Retina (tissue), 1 donor: ENCODE results near the gene ZFYVE21.
A peak's percentile ranks its signal among the peaks of the same experiment; 100 is the strongest.

ENCODE experiments used
- DNase-seq: peaks from one replicate; pipeline ENCODE4 v3.0.0-alpha.2; 2016

Gene ZFYVE21

DNA sequence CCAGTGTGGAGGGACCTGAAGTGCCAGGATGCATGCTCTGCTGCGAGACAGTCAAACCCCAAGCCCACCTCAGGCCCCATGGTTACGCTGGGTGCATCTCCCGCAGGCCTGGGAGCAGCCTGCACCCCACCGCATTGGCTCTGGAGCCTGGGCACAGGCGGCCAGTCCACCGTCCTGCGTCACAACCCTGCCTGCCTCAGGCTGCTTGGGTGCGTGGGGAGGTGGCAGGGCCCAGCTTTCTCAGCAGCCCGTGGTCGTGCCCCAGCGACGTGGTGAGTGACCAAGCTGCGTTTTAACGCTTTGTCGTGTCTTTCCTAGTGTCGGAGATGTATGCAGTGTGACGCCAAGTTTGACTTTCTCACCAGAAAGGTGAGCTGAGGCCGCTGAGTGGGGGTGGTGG is 10.9 kb downstream of the ZFYVE21 start:
- DNase-seq, result no peak

GRCh38 chr14:103727313-103727980 is 11.8 kb downstream of the ZFYVE21 start:
- DNase-seq, result peak; percentile 44

DNA sequence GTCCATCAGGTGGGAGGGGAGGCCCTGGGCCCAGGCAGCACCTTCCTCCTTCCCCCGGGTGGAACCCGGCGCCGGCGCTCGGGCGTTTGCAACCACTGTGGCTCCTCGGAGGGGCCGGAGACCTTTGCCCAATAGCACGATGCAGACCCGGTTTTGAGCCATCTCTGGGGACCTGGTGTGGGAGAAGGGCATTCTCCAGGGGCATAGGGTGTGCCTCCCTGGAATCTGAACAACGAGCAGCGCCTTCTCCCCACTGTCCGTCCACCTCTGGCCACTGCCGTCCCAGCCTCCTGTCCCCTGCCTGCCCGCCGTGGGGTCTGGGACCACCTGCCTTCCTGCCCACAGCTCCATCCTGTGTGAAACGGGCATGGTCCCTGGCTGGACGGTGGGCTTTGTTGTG is 12.5 kb downstream of the ZFYVE21 start:
- no peak for DNase-seq

DNA sequence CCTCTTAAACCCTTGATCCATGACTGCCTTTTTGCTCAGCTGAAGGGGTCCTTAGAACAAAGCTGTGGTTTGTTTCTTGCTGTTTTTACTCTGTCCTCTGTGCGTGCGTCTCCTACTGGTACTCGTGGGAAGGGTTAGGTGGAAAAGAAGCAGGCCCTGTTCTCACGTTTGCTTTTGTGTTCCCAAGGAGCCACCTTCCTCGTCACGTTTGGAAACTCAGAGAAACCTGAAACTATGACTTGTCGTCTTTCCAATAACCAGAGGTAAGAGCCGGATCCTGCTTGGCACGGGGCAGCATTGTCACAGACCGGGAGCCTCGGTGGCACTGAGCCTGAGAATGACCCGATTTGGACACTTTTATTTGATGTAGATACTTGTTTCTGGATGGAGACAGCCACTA is 13.1 kb downstream of the ZFYVE21 start:
- no peak for DNase-seq

- no peak for DNase-seq
Measured at GRCh38 chr14:103729496-103730448, 14.2 kb downstream of the ZFYVE21 start.

- DNase-seq, result no peak
Measured at GRCh38 chr14:103730490-103731035, 15.0 kb downstream of the ZFYVE21 start.

- DNase-seq, result no peak
Measured at GRCh38 chr14:103731481-103731880, 15.9 kb downstream of the ZFYVE21 start.

DNA sequence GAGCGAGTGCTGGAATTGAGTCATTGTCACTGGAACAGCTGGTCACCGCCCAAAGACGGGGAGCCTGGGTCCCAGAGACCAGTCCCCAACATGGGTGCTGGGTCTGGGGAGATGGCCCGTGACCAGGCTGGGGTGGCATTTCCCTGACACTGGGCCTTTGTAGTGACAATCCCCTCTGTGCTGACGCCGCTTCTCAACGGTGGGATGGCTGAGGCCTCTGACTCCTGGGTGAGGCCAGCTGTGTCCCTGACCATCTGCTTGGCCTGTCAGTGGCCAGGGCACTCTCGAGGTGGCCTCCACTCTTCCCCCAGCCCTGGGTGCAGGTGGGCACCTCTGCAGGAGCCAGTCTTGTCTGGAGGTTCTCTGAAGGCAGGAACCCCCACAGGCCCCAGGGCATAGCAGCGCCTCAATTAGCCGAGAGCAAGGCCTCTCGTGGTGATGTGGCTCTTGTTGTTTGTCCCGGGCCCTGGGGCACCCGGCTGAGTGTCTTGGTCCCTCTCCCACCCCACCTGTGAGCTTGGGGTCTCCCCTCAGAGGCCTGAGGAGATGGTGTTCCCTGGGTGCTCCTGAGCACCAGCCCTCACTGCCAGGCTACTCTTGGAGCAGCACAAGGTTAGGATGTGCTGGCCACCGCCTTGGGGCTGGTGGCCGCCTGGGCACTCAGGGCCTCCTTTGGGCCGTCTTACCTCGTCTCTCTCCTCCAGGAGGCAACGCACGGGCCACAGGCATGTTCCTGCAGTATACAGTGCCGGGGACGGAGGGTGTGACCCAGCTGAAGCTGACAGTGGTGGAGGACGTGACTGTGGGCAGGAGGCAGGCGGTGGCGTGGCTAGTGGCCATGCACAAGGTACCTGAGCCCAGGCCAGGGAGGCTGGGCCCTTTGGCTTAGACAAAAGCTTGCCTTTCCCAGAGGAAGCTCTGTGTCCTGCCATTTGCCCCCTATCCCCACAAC is 16.6 kb downstream of the ZFYVE21 start:
- no peak for DNase-seq

DNA sequence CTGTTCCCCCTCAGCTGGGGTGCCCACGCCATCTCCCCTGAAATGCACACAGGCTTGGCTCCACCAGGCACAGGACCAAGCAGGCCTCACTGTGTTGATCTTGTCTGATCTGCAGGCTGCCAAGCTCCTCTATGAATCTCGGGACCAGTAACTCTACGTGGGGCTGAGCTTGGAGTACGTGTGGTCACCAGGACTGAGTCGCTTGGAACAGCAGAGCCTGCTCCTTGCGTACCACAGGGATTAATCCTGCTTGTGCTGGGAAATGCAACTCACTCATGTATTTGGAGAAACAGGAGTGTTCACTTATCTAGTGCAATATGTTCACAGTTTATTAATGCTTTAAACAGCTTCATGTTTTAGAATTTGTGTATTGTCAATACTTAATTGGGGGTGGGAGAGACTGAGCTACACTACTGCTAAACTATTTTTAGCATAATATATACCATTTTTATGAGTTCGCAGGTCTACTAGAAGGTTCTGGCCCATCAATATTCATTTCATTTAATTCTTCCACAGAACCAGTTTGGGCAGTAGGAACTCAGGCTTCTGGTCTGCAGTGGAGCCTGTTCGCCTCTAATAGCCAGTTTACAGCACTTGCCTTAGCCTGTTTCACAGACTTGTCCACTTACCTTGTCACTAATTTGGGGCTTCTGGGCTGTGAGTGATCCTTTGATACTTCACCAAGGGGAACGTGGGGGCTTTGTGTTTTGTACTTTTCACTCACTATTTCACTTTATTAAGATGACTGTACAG is 17.4 kb downstream of the ZFYVE21 start:
- DNase-seq, result no peak

- no peak for DNase-seq
Measured at GRCh38 chr14:103733651-103734050, 18.0 kb downstream of the ZFYVE21 start.

GRCh38 chr14:103734081-103734888 is 18.7 kb downstream of the ZFYVE21 start:
- no peak for DNase-seq

GRCh38 chr14:103735022-103735421 is 19.4 kb downstream of the ZFYVE21 start:
- DNase-seq, result no peak

DNA sequence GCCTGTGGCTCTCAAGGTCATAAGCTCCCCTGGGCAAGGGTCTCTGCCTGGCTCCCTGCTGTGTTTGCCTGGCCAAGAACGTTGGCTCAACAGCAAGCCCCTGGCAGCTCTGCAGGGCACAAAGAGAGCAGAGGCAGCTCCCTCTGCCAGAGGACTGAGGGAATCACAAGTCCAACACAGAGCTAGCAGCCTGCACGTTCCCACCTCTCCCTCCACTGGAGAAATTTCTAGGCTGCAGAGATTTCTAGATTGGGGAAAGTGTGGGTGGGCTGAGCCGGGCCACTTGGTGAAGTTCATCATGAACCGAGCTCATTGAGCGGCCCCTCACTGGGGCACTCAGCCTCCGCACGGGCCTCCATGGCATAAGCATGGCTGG is 19.8 kb downstream of the ZFYVE21 start:
- no peak for DNase-seq

DNA sequence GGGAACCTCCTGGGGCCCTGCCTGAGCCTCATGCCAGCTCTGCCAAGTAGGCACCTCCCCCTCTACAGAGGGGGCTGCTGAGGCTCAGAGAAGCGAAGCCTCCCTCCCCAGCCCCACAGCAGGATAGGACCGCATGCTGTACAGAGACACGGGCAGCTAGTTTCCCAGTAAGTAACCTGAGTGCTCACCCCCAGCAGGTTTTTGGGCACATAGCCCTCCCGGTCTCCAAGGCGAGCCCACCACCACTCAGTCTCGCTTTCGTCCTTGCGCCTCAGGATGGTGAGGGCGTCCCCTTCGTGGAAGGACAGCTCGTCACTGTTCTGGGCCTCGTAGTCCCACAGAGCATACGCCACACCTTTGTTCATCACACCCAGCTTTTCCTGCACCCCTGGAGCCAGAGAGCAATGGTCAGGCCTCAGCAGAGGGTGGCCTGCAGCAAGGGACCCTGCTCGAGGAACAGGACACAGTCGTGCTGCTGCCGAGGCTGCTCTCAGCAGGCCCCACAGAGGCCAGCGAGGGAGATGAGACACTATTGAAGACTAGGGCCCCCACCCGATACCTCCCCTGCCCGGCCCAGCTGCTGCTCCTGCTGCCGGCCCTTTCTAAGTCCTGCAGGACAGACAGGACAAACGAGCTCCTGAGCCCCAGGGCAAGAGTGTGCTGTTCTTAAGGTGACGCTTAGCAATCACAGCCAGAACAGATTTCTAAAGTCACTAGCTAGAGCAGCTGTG is 20.4 kb downstream of the ZFYVE21 start:
- DNase-seq, result no peak

GRCh38 chr14:103736546-103737431 is 21.2 kb downstream of the ZFYVE21 start:
- no peak for DNase-seq

GRCh38 chr14:103737432-103738045 is 21.9 kb downstream of the ZFYVE21 start:
- no peak for DNase-seq

DNA sequence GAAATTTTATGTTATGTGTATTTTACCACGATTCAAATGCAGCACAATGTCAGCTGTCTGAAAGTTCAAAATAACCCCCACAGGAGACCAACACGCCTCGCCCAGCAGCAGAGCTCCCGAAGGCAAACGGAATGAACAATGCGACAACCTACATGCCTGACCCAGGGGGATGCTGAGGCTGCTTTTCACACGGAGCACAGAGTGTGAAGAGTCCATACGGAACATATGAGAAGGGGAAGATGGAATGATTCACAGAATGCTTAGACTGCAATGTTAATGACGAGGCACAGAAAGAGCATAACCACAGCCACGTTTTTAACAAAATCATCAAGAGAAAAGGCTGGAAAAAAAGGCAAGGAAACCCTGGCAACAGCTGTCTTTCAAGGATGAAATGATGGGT is 22.6 kb downstream of the ZFYVE21 start:
- DNase-seq, result no peak

DNA sequence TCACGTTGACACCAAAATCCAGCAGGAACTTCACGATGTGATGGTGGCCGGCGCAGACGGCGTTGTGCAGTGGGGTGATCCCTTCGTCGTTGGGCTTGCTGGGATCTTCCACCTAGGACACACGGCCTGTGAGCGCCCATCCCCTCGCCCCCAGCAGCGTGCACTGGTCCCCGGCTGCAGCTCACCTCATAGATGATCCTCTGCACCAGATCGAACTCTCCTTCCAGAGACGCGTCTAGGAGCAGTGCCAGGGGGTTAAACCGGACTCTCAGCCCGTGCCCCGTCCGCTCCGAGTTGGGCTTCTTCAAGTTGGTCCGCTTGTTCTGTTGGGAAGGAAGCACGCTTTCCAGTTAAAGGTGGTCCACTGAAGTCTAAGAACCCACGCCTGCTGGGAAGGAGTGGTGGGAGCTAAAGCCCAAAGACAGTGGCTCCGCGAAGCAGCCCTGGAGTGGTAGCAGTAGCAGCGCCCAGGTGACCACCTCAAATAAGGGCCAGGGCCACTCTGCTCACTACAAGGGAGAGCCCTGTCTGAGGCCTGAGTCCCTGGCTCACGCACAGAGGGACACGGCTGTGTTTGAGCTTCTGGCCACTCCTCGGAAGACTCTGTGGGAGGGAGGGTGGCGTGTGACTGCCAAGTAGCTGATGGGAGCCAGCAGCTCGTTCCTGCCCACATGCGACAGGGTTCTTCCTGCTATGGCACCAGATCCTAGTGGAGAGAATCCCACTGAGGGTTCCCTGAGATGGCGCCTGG is 23.3 kb downstream of the ZFYVE21 start:
- no peak for DNase-seq
